Left ventricle myocardium inferior (tissue), 1 donor: ENCODE data around the gene SSBP2. TPM values are rescaled to one million over a fixed set of nuclear protein-coding genes. Genes with fewer than 3 reads are reported as not detected.
A peak's percentile ranks its signal among the peaks of the same experiment; 100 is the strongest.

Source experiments
- DNase-seq: peaks from one replicate; pipeline ENCODE4 v3.0.0-alpha.2; 2020
- H3K27ac ChIP-seq: fragments of 200-600 bp; replicated peaks from 2 replicates; pipeline ENCODE4 v1.8.0; 2021
- H3K27me3 ChIP-seq: fragments of 200-600 bp; 2 replicates; pipeline ENCODE4 v1.8.0; 2021; ENCODE audit warnings: low read depth
- H3K36me3 ChIP-seq: fragments of 200-600 bp; 2 replicates; pipeline ENCODE4 v1.8.0; 2021
- H3K4me1 ChIP-seq: fragments of 200-600 bp; 2 replicates; pipeline ENCODE4 v1.8.0; 2021
- H3K4me3 ChIP-seq: fragments of 200-600 bp; 2 replicates; pipeline ENCODE4 v1.8.0; 2021; ENCODE audit warnings: mild to moderate bottlenecking, moderate library complexity
- H3K9me3 ChIP-seq: fragments of 200-600 bp; replicated peaks from 2 replicates; pipeline ENCODE4 v1.8.0; 2021
- CTCF ChIP-seq: fragments of 200-600 bp; IDR thresholded peaks from 2 replicates; pipeline ENCODE4 v1.8.0; 2021; ENCODE audit warnings: antibody characterized with exemption, mild to moderate bottlenecking, borderline replicate concordance
- intact Hi-C: fragments of 100-400 bp; cut with micrococcal nuclease; formaldehyde crosslinking; loops from one replicate; pipeline ENCODE4 v1.11.0; 2022
- total RNA-seq: library from RNA; stranded (reverse); fragmentation: NEBNext Ultra II Directional; extraction: Animal tissue kit (Norgen Biotek cat#: 25700); gene quantifications from one replicate; pipeline ENCODE4 v1.2.1, GENCODE V29; 2021
- donor health status: DM: no; HTN: yes; CAD: no; lungs with severe emphysema.

The SSBP2 gene
- total RNA-seq, 1 donor from 2014 or later, result 40.7 TPM

- Histone ChIP-seq H3K27me3 (no peaks in the 10 kb centered on the region), H3K36me3 (no peaks in the 10 kb centered on the region), H3K4me3 (no peak overlapping the region), H3K27ac (no peak overlapping the region), H3K4me1 (peaks cover 4% of the 10 kb centered on the region), H3K9me3 (no peaks in the 10 kb centered on the region)
- intact Hi-C loops, result no loop called here
- no peak for TF ChIP-seq CTCF
- DNase-seq, result no peak
These were observed 12.0 kb upstream of the SSBP2 start for GRCh38 chr5:81762853-81763252.

GRCh38 chr5:81762401-81762800 lies 11.5 kb upstream of the SSBP2 start:
- Histone ChIP-seq H3K36me3 (no peaks in the 10 kb centered on the region), H3K27me3 (no peaks in the 10 kb centered on the region), H3K4me3 (no peak overlapping the region), H3K9me3 (no peaks in the 10 kb centered on the region), H3K4me1 (peaks cover 4% of the 10 kb centered on the region), H3K27ac (no peak overlapping the region)
- no peak for DNase-seq
- intact Hi-C loops, result no loop called here
- no peak for TF ChIP-seq CTCF

GRCh38 chr5:81761970-81762369 lies 11.1 kb upstream of the SSBP2 start:
- no peak for DNase-seq
- TF ChIP-seq CTCF, result no peak
- H3K27me3 ChIP-seq, result no peaks in the 10 kb centered on the region
- no peaks in the 10 kb centered on the region for H3K9me3 ChIP-seq
- no peak overlapping the region for H3K27ac ChIP-seq
- no peaks in the 10 kb centered on the region for H3K36me3 ChIP-seq
- intact Hi-C loops, result no loop called here
- H3K4me1 ChIP-seq, result peaks cover 4% of the 10 kb centered on the region
- no peak overlapping the region for H3K4me3 ChIP-seq

GRCh38 chr5:81761270-81761669 lies 10.4 kb upstream of the SSBP2 start:
- intact Hi-C loops, result no loop called here
- Histone ChIP-seq H3K27me3 (no peaks in the 10 kb centered on the region), H3K9me3 (no peaks in the 10 kb centered on the region), H3K27ac (peak overlapping the region; percentile 15), H3K4me1 (peaks cover 10% of the 10 kb centered on the region), H3K4me3 (no peak overlapping the region), H3K36me3 (no peaks in the 10 kb centered on the region)
- DNase-seq, result no peak
- no peak for TF ChIP-seq CTCF

- Histone ChIP-seq H3K27me3 (no peaks in the 10 kb centered on the region), H3K4me1 (peaks cover 17% of the 10 kb centered on the region), H3K9me3 (no peaks in the 10 kb centered on the region), H3K36me3 (no peaks in the 10 kb centered on the region), H3K4me3 (no peak overlapping the region), H3K27ac (peak overlapping the region; percentile 15)
- TF ChIP-seq CTCF, result no peak
- intact Hi-C loops, result no loop called here
- DNase-seq, result no peak
These were observed 9.6 kb upstream of the SSBP2 start for GRCh38 chr5:81760521-81760920.

GRCh38 chr5:81759632-81760005 lies 8.7 kb upstream of the SSBP2 start:
- intact Hi-C loops, result no loop called here
- no peak for TF ChIP-seq CTCF
- Histone ChIP-seq H3K4me3 (no peak overlapping the region), H3K27ac (peak overlapping the region; percentile 43), H3K4me1 (peaks cover 26% of the 10 kb centered on the region), H3K36me3 (no peaks in the 10 kb centered on the region), H3K9me3 (no peaks in the 10 kb centered on the region), H3K27me3 (no peaks in the 10 kb centered on the region)
- no peak for DNase-seq
